Lower leg skin (tissue), 4 donors: ENCODE results near the gene BTN3A1. TPM values are rescaled to one million over a fixed set of nuclear protein-coding genes. Genes with fewer than 3 reads are reported as not detected.
"Not testable (repeated sequence)": the region's sequence is repeated elsewhere in the genome, so short reads cannot be mapped to it uniquely, and the experiment has no call there.

ENCODE experiments used
- DNase-seq, 2 donors: peaks; one replicate each; pipeline ENCODE4 v3.0.0-alpha.2; 2019; ENCODE audit warnings: low spot score in 2 of 2
- H3K4me3 ChIP-seq: fragments of 200-600 bp; sonication (generic); 2 replicates; pipeline ENCODE4 v1.5.1; 2017; ENCODE audit warnings: mild to moderate bottlenecking, low read depth; ENCODE audit not compliant: poor library complexity, severe bottlenecking
- CTCF ChIP-seq, 3 donors: fragments of 450-650 bp; IDR thresholded peaks; one replicate each; pipeline ENCODE4 v1.5.1; 2016; ENCODE audit warnings: antibody characterized with exemption in 3 of 3, mild to moderate bottlenecking in 3 of 3, moderate library complexity in 2 of 3
- POLR2A ChIP-seq, 2 donors: fragments of 450-650 bp; IDR thresholded peaks; one replicate each; pipeline ENCODE4 v1.6.1; 2016 to 2017; ENCODE audit warnings: antibody characterized with exemption in 2 of 2, mild to moderate bottlenecking in 1 of 2, moderate library complexity in 1 of 2
- WGBS, 2 donors: methylation state at CpG; one replicate each; pipeline ENCODE4 v1.1.5; 2018; 5-methylcytosine and 5-hydroxymethylcytosine counted together
- intact Hi-C: fragments of 100-400 bp; cut with DNase I; formaldehyde crosslinking; loops from one replicate; pipeline ENCODE4 v1.15.0; 2023; ENCODE audit warnings: low total_unique reads
- total RNA-seq, 4 donors: library from RNA; depleted of rRNA; stranded (reverse); fragments of >200 nt; gene quantifications; one replicate each; pipeline ENCODE4 v1.1.0, GENCODE V29; 2016

The BTN3A1 gene
- total RNA-seq, 4 donors from 2014 or later, result 10.4 to 17.7 (median 15.1) TPM

GRCh38 chr6:26375270-26375669, 26.8 kb upstream of the BTN3A1 start:
- 70 to 77% methylated on average over 3 of the region's 3 CpGs for WGBS, 2 donors
- intact Hi-C loops, result no loop called here
- TF ChIP-seq CTCF (IDR thresholded peaks at IDR 0.05) (no peak), POLR2A (IDR thresholded peaks at IDR 0.05) (no peak)
- no peak overlapping the region for H3K4me3 ChIP-seq
- DNase-seq, result no peak

GRCh38 chr6:26377719-26378118, 24.4 kb upstream of the BTN3A1 start:
- WGBS, 2 donors, result 38 to 39% methylated on average over 3 of the region's 3 CpGs
- TF ChIP-seq CTCF (IDR thresholded peaks at IDR 0.05) (no peak), POLR2A (IDR thresholded peaks at IDR 0.05) (no peak)
- intact Hi-C loops, result no loop called here
- no peak overlapping the region for H3K4me3 ChIP-seq
- no peak for DNase-seq

GRCh38 chr6:26378143-26378542, 23.9 kb upstream of the BTN3A1 start:
- H3K4me3 ChIP-seq, DNase-seq, intact Hi-C loops: not testable (repeated sequence)

- DNase-seq, result no peak
- intact Hi-C loops, result no loop called here
- WGBS, 2 donors, result 65 to 74% methylated on average over 3 of the region's 3 CpGs
- no peak for TF ChIP-seq CTCF (IDR thresholded peaks at IDR 0.05)
- no peak for TF ChIP-seq POLR2A (IDR thresholded peaks at IDR 0.05)
- H3K4me3 ChIP-seq, result no peak overlapping the region
Measured at GRCh38 chr6:26379292-26379691, 22.8 kb upstream of the BTN3A1 start.

GRCh38 chr6:26379740-26380139, 22.3 kb upstream of the BTN3A1 start:
- DNase-seq, result no peak
- intact Hi-C loops, result no loop called here
- TF ChIP-seq POLR2A (IDR thresholded peaks at IDR 0.05) (no peak), CTCF (IDR thresholded peaks at IDR 0.05) (no peak)
- H3K4me3 ChIP-seq, result no peak overlapping the region

- intact Hi-C loops, result no loop called here
- no peak for TF ChIP-seq CTCF (IDR thresholded peaks at IDR 0.05)
- no peak for TF ChIP-seq POLR2A (IDR thresholded peaks at IDR 0.05)
- H3K4me3 ChIP-seq, result no peak overlapping the region
- no peak for DNase-seq
- 70 to 76% methylated on average over 3 of the region's 3 CpGs for WGBS, 2 donors
Measured at GRCh38 chr6:26380256-26380655, 21.8 kb upstream of the BTN3A1 start.
